HCT116 (cell line): ENCODE data around the gene KIAA0232.

Experiments used
- YY1 ChIP-seq: IDR thresholded peaks from 2 replicates; pipeline ENCODE4 v1.6.1; 2011; ENCODE audit warnings: low read length, low read depth, moderate library complexity, mild to moderate bottlenecking; ENCODE audit not compliant: insufficient replicate concordance; ENCODE audit errors: extremely low read depth
- TF ChIP-seq, protein P1 (sequence below), 3 experiments: fragments of 200-600 bp in 1 of 3; sonication (generic) in 1 of 3; IDR thresholded peaks in 2 of 3; conservative IDR thresholded peaks in 1 of 3; 2 replicates each; pipeline ENCODE4 v1.5.1; 2012 to 2017; ENCODE audit warnings: low read depth in 2 of 3, low read length in 2 of 3, antibody characterized with exemption in 1 of 3, borderline replicate concordance in 1 of 3, control low read depth in 1 of 3, mild to moderate bottlenecking in 1 of 3, mixed read lengths in 1 of 3, mixed run types in 1 of 3, moderate library complexity in 1 of 3; ENCODE audit not compliant: insufficient read depth in 1 of 3

GRCh38 chr4:6746721-6747293 is 35.7 kb upstream of the KIAA0232 start:
- TF ChIP-seq, protein P1, sequence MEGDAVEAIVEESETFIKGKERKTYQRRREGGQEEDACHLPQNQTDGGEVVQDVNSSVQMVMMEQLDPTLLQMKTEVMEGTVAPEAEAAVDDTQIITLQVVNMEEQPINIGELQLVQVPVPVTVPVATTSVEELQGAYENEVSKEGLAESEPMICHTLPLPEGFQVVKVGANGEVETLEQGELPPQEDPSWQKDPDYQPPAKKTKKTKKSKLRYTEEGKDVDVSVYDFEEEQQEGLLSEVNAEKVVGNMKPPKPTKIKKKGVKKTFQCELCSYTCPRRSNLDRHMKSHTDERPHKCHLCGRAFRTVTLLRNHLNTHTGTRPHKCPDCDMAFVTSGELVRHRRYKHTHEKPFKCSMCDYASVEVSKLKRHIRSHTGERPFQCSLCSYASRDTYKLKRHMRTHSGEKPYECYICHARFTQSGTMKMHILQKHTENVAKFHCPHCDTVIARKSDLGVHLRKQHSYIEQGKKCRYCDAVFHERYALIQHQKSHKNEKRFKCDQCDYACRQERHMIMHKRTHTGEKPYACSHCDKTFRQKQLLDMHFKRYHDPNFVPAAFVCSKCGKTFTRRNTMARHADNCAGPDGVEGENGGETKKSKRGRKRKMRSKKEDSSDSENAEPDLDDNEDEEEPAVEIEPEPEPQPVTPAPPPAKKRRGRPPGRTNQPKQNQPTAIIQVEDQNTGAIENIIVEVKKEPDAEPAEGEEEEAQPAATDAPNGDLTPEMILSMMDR (IDR thresholded peaks at IDR 0.05 in 2 of 3, conservative IDR thresholded peaks at IDR 0.05 in 1 of 3; ENCODE audit: borderline replicate concordance in 1 of 3, insufficient read depth in 1 of 3, low read depth in 2 of 3, low read length in 2 of 3): no peak
- TF ChIP-seq YY1: no peak
